ENCODE measurements around the gene TIE1.

The TIE1 gene

GRCh38 chr1:43300378-43301094, at the start of gene TIE1:
TSS of gene TIE1 (plus strand) at chr1:43300982. CDS start at chr1:43301072, 90 bp downstream.
- no peak for DNase-seq

- DNase-seq: no peak
These were observed 49.8 kb upstream of the TIE1 start for GRCh38 chr1:43251024-43251423.

- no peak for DNase-seq
These were observed 48.6 kb upstream of the TIE1 start for GRCh38 chr1:43252225-43252624.

- no peak for DNase-seq
These were observed 47.6 kb upstream of the TIE1 start for GRCh38 chr1:43253173-43253572.

GRCh38 chr1:43253876-43254275, 46.9 kb upstream of the TIE1 start:
- DNase-seq: no peak

- no peak for DNase-seq
These were observed 45.2 kb upstream of the TIE1 start for GRCh38 chr1:43255438-43256210.

- DNase-seq: no peak
These were observed 43.9 kb upstream of the TIE1 start for GRCh38 chr1:43256675-43257570.

- no peak for DNase-seq
These were observed 42.4 kb upstream of the TIE1 start for GRCh38 chr1:43258370-43258769.

- DNase-seq: no peak
These were observed 35.4 kb upstream of the TIE1 start for GRCh38 chr1:43265431-43265830.

- no peak for DNase-seq
These were observed 33.9 kb upstream of the TIE1 start for GRCh38 chr1:43266881-43267280.

GRCh38 chr1:43267291-43267805, 33.4 kb upstream of the TIE1 start:
- no peak for DNase-seq

- DNase-seq: no peak
These were observed 32.9 kb upstream of the TIE1 start for GRCh38 chr1:43267818-43268425.

- DNase-seq: no peak
These were observed 31.0 kb upstream of the TIE1 start, which contains the start of gene TMEM125 for GRCh38 chr1:43269627-43270375. TSS of gene TMEM125 (plus strand) at chr1:43269983. CDS start at chr1:43272723, 2,740 bp downstream.

- DNase-seq: no peak
These were observed 30.2 kb upstream of the TIE1 start for GRCh38 chr1:43270421-43271095.

- DNase-seq: no peak
These were observed 29.3 kb upstream of the TIE1 start for GRCh38 chr1:43271186-43272118.

GRCh38 chr1:43272161-43272560, 28.6 kb upstream of the TIE1 start:
- DNase-seq: no peak

GRCh38 chr1:43272576-43273571, 27.9 kb upstream of the TIE1 start:
- no peak for DNase-seq

- DNase-seq: no peak
These were observed 27.1 kb upstream of the TIE1 start for GRCh38 chr1:43273708-43274107.
